Adrenal gland (tissue), 5 donors: ENCODE measurements around the gene OR6K2.

Experiments used
- POLR2A ChIP-seq, 2 donors: fragments of 450-650 bp; IDR thresholded peaks; one replicate each; pipeline ENCODE4 v1.6.1; 2017; ENCODE audit warnings: antibody characterized with exemption in 2 of 2, mild to moderate bottlenecking in 2 of 2, moderate library complexity in 1 of 2
- TF ChIP-seq, protein P1 (sequence below), 6 experiments: fragments of 450-650 bp in 4 of 6; fragments of 200-600 bp in 2 of 6; sonication (generic) in 1 of 6; IDR thresholded peaks; 1 replicate in 5 of 6; 2 replicates in 1 of 6; pipeline versions ENCODE4 v1.5.1 to v1.8.0; 2016 to 2021; ENCODE audit warnings: antibody characterized with exemption in 6 of 6, mild to moderate bottlenecking in 2 of 6, moderate library complexity in 1 of 6
- donor health status: DM: no; HTN: no; CAD: no.

DNA sequence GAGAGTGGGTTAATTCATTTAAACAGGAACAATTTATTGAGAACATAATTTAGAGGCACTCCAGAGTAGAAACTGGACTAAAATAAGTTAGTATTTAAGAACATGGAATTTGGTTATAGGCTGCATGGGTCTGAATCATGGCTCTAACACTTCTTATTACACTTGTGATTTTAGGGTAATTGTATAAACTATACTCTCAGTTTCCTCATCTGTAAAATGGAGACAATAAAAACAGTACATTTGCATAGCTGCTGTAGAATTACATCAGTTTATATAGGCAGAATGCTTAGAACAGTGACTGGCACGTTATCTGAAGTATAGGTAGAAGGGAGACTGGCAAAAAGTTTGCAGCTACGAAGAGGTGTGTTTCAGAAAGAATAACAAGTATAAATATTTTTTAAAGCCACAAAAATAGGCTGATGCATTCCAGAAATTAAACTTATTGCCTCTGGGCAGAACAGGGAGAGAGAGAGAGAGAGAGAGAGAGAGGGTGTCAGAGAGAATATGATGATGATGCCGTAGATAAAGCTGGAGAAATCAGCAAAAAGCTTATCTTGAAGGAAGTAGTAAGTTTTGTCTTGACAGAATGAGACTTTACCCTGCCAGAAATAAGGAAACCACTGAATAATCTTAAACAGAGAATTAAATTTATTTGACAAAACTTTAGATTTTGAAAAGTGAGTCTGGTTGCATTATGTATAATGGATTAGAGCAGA, 28.2 kb upstream of the OR6K2 start:
- no peak for TF ChIP-seq POLR2A (IDR thresholded peaks at IDR 0.05)
- TF ChIP-seq, protein P1, sequence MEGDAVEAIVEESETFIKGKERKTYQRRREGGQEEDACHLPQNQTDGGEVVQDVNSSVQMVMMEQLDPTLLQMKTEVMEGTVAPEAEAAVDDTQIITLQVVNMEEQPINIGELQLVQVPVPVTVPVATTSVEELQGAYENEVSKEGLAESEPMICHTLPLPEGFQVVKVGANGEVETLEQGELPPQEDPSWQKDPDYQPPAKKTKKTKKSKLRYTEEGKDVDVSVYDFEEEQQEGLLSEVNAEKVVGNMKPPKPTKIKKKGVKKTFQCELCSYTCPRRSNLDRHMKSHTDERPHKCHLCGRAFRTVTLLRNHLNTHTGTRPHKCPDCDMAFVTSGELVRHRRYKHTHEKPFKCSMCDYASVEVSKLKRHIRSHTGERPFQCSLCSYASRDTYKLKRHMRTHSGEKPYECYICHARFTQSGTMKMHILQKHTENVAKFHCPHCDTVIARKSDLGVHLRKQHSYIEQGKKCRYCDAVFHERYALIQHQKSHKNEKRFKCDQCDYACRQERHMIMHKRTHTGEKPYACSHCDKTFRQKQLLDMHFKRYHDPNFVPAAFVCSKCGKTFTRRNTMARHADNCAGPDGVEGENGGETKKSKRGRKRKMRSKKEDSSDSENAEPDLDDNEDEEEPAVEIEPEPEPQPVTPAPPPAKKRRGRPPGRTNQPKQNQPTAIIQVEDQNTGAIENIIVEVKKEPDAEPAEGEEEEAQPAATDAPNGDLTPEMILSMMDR (IDR thresholded peaks at IDR 0.05) = no peak
